Left ventricle myocardium inferior (tissue), 1 donor: Measurements from ENCODE around the gene MTUS2. TPM values are rescaled to one million over a fixed set of nuclear protein-coding genes. Genes with fewer than 3 reads are reported as not detected.
A peak's percentile ranks its signal among the peaks of the same experiment; 100 is the strongest.

Experiments used
- DNase-seq: peaks from one replicate; pipeline ENCODE4 v3.0.0-alpha.2; 2020
- H3K27ac ChIP-seq: fragments of 200-600 bp; replicated peaks from 2 replicates; pipeline ENCODE4 v1.8.0; 2021
- H3K27me3 ChIP-seq: fragments of 200-600 bp; 2 replicates; pipeline ENCODE4 v1.8.0; 2021; ENCODE audit warnings: low read depth
- H3K36me3 ChIP-seq: fragments of 200-600 bp; 2 replicates; pipeline ENCODE4 v1.8.0; 2021
- H3K4me1 ChIP-seq: fragments of 200-600 bp; 2 replicates; pipeline ENCODE4 v1.8.0; 2021
- H3K4me3 ChIP-seq: fragments of 200-600 bp; 2 replicates; pipeline ENCODE4 v1.8.0; 2021; ENCODE audit warnings: mild to moderate bottlenecking, moderate library complexity
- H3K9me3 ChIP-seq: fragments of 200-600 bp; replicated peaks from 2 replicates; pipeline ENCODE4 v1.8.0; 2021
- CTCF ChIP-seq: fragments of 200-600 bp; IDR thresholded peaks from 2 replicates; pipeline ENCODE4 v1.8.0; 2021; ENCODE audit warnings: antibody characterized with exemption, mild to moderate bottlenecking, borderline replicate concordance
- intact Hi-C: fragments of 100-400 bp; cut with micrococcal nuclease; formaldehyde crosslinking; loops from one replicate; pipeline ENCODE4 v1.11.0; 2022
- total RNA-seq: library from RNA; stranded (reverse); fragmentation: NEBNext Ultra II Directional; extraction: Animal tissue kit (Norgen Biotek cat#: 25700); gene quantifications from one replicate; pipeline ENCODE4 v1.2.1, GENCODE V29; 2021
- donor health status: DM: no; HTN: yes; CAD: no; lungs with severe emphysema.

MTUS2 gene
- total RNA-seq, 1 donor from 2014 or later, result 101 TPM

DNA sequence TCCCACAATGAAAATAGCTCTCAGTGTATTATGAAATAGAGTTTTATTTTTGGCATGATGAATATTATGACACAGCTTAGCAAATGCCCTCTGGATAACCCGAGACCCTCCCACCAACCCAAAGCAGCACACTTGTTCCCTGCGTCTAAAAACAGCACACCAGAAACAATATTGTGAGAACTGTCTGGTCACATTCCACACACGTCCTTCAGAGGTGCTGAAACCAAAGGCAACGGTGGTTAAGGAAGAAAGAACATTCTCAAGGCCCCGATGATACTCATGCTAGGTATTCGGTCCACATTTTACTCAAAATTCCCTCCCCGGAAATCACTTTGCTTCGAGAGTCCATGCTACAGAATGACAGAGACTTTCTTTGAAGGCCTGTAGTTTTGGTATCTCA is 618.6 kb downstream of the MTUS2 start:
- intact Hi-C loops, result no loop called here
- Histone ChIP-seq H3K27me3 (peaks cover 5% of the 10 kb centered on the region), H3K27ac (peak overlapping the region; percentile 91), H3K4me3 (peak overlapping the region; percentile 33), H3K4me1 (peaks cover 87% of the 10 kb centered on the region), H3K36me3 (no peaks in the 10 kb centered on the region), H3K9me3 (no peaks in the 10 kb centered on the region)
- no peak for TF ChIP-seq CTCF
- DNase-seq, result no peak

GRCh38 chr13:29439601-29440388 is 619.7 kb downstream of the MTUS2 start:
- peak overlapping the region; percentile 91 for H3K27ac ChIP-seq
- H3K4me1 ChIP-seq, result peaks cover 79% of the 10 kb centered on the region
- no peaks in the 10 kb centered on the region for H3K36me3 ChIP-seq
- H3K27me3 ChIP-seq, result peaks cover 5% of the 10 kb centered on the region
- intact Hi-C loops, result no loop called here
- peak overlapping the region; percentile 33 for H3K4me3 ChIP-seq
- DNase-seq, result no peak
- no peak for TF ChIP-seq CTCF
- H3K9me3 ChIP-seq, result no peaks in the 10 kb centered on the region

- intact Hi-C loops, result no loop called here
- H3K36me3 ChIP-seq, result no peaks in the 10 kb centered on the region
- H3K9me3 ChIP-seq, result no peaks in the 10 kb centered on the region
- H3K4me1 ChIP-seq, result peaks cover 65% of the 10 kb centered on the region
- no peak overlapping the region for H3K4me3 ChIP-seq
- H3K27me3 ChIP-seq, result peaks cover 5% of the 10 kb centered on the region
- no peak for DNase-seq
- H3K27ac ChIP-seq, result peak overlapping the region; percentile 91
- TF ChIP-seq CTCF, result no peak
Observed at GRCh38 chr13:29441306-29441705, 621.2 kb downstream of the MTUS2 start.

- H3K4me1 ChIP-seq, result peaks cover 54% of the 10 kb centered on the region
- intact Hi-C loops, result no loop called here
- peak overlapping the region; percentile 5 for H3K27ac ChIP-seq
- H3K9me3 ChIP-seq, result no peaks in the 10 kb centered on the region
- H3K4me3 ChIP-seq, result no peak overlapping the region
- no peaks in the 10 kb centered on the region for H3K36me3 ChIP-seq
- no peak for DNase-seq
- peaks cover 5% of the 10 kb centered on the region for H3K27me3 ChIP-seq
- no peak for TF ChIP-seq CTCF
Observed at GRCh38 chr13:29446016-29446415, 625.9 kb downstream of the MTUS2 start.

DNA sequence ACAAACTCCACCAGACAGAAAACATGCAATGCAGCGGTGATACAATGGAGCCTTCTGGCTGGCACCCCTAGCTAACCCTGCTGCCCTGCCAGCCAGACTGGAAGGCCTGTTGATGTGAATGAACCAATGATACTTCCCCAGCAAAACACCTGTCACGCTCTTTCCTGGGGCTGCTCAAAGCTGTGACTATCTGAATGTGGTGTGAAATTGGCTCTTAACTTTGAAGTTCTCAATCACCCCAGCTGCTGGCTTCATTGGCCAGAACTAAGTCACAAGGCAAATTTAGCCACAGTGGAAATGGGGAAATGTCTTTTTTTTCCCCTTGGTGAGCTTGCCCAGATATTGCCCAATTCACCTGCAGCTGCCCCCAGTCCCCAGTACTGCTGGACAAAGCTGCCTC is 628.0 kb downstream of the MTUS2 start:
- intact Hi-C loops, result no loop called here
- peaks cover 38% of the 10 kb centered on the region for H3K4me1 ChIP-seq
- H3K27me3 ChIP-seq, result no peaks in the 10 kb centered on the region
- H3K27ac ChIP-seq, result peak overlapping the region; percentile 44
- no peak for DNase-seq
- TF ChIP-seq CTCF, result no peak
- no peaks in the 10 kb centered on the region for H3K36me3 ChIP-seq
- H3K9me3 ChIP-seq, result no peaks in the 10 kb centered on the region
- H3K4me3 ChIP-seq, result no peak overlapping the region
